Activated CD4-positive, alpha-beta T cell treated with anti-CD3 and anti-CD28 coated beads, Interleukin-2, amount 10 ng/mL, durations not matched to agents 24 days and 14 days (primary cell): Measurements from ENCODE around the gene CNTNAP2. TPM values are rescaled to one million over a fixed set of nuclear protein-coding genes. Genes with fewer than 3 reads are reported as not detected.

Source experiments
- DNase-seq: peaks from one replicate; pipeline ENCODE4 v3.0.0; 2022
- H3K27ac Mint-ChIP-seq: one replicate; pipeline ENCODE4 v1.8.0; 2022; ENCODE audit warnings: mild to moderate bottlenecking, mixed read lengths
- H3K27me3 Mint-ChIP-seq: one replicate; pipeline ENCODE4 v1.8.0; 2022; ENCODE audit warnings: mixed read lengths
- H3K36me3 Mint-ChIP-seq: one replicate; pipeline ENCODE4 v1.8.0; 2022; ENCODE audit warnings: low read depth, mild to moderate bottlenecking, mixed read lengths
- H3K4me1 Mint-ChIP-seq: one replicate; pipeline ENCODE4 v1.8.0; 2021; ENCODE audit warnings: mixed read lengths
- H3K4me3 Mint-ChIP-seq: one replicate; pipeline ENCODE4 v1.8.0; 2022; ENCODE audit warnings: mild to moderate bottlenecking, moderate library complexity, mixed read lengths
- H3K9me3 Mint-ChIP-seq: one replicate; pipeline ENCODE4 v1.8.0; 2021; ENCODE audit warnings: mixed read lengths
- intact Hi-C: fragments of 100-400 bp; cut with micrococcal nuclease; formaldehyde crosslinking; loops from one replicate; pipeline ENCODE4 v1.15.1; 2023
- total RNA-seq: library from RNA; stranded (reverse); gene quantifications from 2 replicates; pipeline ENCODE4 v1.2.3, GENCODE V29; 2022

The CNTNAP2 gene
- total RNA-seq, 1 donor from 2014 or later: not detected

DNA sequence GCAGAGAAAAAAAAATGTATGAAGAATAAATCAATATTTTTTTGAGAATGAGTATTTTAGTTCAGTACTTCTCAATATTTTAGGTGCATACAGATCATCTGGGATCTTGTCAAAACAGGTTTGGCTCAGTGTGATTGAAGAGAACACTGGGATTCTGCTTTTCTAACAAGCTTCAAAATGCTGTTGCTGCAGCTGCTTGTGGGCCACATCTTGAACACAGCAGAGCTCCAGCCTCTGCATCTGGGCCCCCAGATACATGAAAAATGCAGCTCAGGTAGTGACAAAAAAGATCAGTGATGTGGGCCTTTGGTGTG is 1296.9 kb downstream of the CNTNAP2 start:
- no peak overlapping the region for H3K4me3 Mint-ChIP-seq
- no peaks in the 10 kb centered on the region for H3K36me3 Mint-ChIP-seq
- H3K9me3 Mint-ChIP-seq: peaks cover 11% of the 10 kb centered on the region
- H3K27ac Mint-ChIP-seq: no peak overlapping the region
- no peaks in the 10 kb centered on the region for H3K27me3 Mint-ChIP-seq
- intact Hi-C loops: no loop called here
- no peak for DNase-seq
- H3K4me1 Mint-ChIP-seq: no peaks in the 10 kb centered on the region

DNA sequence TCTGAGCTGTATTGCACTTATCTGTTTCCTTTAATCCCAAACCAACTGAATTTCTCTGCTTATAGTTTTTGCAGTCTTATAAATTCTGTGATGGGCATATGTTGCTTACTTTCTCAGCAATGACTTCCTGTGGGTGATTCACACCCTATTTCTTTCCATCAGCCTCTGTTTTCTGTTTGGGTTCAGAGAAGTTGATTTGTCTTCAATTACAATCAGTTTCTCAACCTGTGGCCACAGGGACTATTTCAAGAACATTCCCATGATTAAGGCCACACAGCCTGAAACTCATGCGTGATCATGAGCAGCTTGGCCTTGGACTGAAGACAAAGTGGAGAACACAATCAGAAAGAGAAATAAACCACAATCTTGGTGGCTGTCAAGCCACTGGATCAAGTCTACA is 1299.4 kb downstream of the CNTNAP2 start:
- Mint-ChIP-seq H3K36me3 (no peaks in the 10 kb centered on the region), H3K27ac (no peak overlapping the region), H3K4me3 (no peak overlapping the region), H3K4me1 (no peaks in the 10 kb centered on the region), H3K27me3 (no peaks in the 10 kb centered on the region), H3K9me3 (peaks cover 11% of the 10 kb centered on the region)
- DNase-seq: no peak
- intact Hi-C loops: no loop called here

DNA sequence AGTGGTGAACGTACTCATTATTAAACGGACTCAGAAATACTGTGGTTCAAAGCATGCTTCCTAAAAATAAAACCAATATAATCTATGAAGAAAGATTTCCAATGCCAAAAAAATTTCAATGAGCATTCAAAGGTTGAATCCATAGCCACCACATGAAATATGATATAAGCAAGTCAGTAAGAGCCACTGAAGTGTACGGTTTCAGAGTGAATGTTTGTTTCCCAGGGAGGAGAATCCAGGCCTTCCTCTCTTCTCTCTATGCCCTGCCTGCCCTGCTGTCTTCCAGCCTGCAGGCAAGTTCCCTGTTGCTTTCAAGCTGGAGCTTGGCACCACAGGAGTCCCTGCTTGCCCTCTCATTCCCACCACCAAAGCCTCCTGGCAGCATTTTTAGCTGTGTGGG is 1302.4 kb downstream of the CNTNAP2 start:
- intact Hi-C loops: no loop called here
- DNase-seq: no peak
- Mint-ChIP-seq H3K36me3 (no peaks in the 10 kb centered on the region), H3K27me3 (no peaks in the 10 kb centered on the region), H3K27ac (no peak overlapping the region), H3K9me3 (peaks cover 7% of the 10 kb centered on the region), H3K4me3 (no peak overlapping the region), H3K4me1 (no peaks in the 10 kb centered on the region)

DNA sequence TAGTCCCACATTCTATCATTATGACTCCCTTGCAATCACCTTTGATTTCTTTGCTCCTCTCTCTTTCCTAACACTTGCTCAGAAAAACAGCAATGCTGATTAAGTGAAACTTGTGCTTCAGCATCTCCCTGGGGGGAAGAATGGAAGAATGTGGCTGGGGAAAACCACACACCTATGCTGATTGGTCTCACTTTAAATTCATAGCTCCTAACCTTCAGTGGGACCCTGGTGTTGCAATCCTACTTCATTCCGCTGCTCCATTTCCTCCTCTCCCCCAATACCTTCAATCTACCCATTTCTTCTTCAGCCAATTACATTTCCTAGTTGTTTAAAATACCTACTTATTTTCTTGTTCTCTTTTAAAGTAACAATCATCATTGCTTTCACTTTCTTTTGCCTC is 1307.3 kb downstream of the CNTNAP2 start:
- intact Hi-C loops: no loop called here
- no peaks in the 10 kb centered on the region for H3K27me3 Mint-ChIP-seq
- H3K4me1 Mint-ChIP-seq: no peaks in the 10 kb centered on the region
- H3K36me3 Mint-ChIP-seq: no peaks in the 10 kb centered on the region
- H3K27ac Mint-ChIP-seq: no peak overlapping the region
- peaks cover 4% of the 10 kb centered on the region for H3K9me3 Mint-ChIP-seq
- no peak for DNase-seq
- no peak overlapping the region for H3K4me3 Mint-ChIP-seq

DNA sequence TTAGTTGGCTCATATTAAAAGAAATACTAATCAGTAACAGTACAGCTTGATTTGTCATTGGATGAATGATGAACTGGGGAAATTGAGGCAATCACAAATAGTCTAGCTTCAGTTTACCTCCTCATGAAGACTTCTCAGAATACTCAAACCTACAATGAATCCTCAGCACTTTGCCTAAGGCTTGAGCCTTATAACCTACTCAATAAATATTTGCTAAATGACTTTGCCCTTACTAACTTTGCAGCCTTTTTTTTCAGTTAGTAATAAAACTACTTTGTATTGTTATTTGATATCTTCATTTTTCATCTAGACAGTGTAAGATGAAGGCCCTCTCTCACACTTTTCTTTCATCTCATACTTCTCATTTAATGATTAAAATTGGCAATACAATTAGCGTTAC is 1311.5 kb downstream of the CNTNAP2 start:
- Mint-ChIP-seq H3K27ac (no peak overlapping the region), H3K9me3 (peaks cover 7% of the 10 kb centered on the region), H3K36me3 (no peaks in the 10 kb centered on the region), H3K27me3 (no peaks in the 10 kb centered on the region), H3K4me3 (no peak overlapping the region), H3K4me1 (no peaks in the 10 kb centered on the region)
- intact Hi-C loops: no loop called here
- no peak for DNase-seq

DNA sequence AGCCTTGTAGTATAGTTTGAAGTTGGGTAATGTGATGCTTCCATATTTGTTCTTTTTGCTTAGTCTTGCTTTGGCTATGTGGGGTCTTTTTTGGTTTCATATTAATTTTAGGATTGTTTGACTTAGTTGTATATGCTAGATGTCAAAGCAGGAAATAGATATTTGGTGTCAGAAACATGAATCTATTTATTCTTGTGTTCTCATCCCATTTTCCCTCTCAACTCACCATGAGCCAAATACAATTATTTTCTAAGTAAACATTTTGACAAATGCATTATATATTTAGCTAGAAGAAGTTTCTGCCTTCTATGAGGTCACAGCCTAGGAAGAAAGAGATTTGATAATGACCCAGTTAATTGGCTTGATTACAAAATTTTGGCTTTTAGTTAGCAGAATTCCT is 1313.4 kb downstream of the CNTNAP2 start:
- no peak overlapping the region for H3K27ac Mint-ChIP-seq

DNA sequence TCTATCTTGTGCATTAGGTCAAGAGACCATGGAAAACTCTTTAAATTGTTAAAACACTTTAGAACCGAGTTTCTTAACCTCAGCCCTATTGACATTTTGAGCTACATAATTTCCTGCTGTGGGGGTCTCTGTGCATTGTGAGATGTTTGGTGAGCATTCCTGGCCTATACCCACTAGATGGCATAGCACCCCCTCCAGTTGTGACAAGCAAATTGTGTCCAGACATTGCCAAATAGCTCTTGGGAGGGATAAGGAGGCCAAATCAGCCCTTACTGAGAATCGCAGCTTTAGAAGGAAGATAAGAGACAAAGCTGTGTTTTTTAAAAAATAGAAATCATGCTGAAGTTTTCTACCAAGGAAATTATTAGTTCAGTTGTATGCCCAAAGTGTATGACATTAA is 1315.5 kb downstream of the CNTNAP2 start:
- H3K36me3 Mint-ChIP-seq: no peaks in the 10 kb centered on the region
- H3K9me3 Mint-ChIP-seq: peaks cover 4% of the 10 kb centered on the region
- H3K27me3 Mint-ChIP-seq: no peaks in the 10 kb centered on the region
- H3K4me3 Mint-ChIP-seq: no peak overlapping the region
- intact Hi-C loops: no loop called here
- H3K4me1 Mint-ChIP-seq: no peaks in the 10 kb centered on the region
- H3K27ac Mint-ChIP-seq: no peak overlapping the region
- DNase-seq: no peak

More for the DNA sequence above, 1313.4 kb downstream of the CNTNAP2 start:
- Mint-ChIP-seq H3K4me3 (no peak overlapping the region), H3K9me3 (peaks cover 7% of the 10 kb centered on the region), H3K36me3 (no peaks in the 10 kb centered on the region), H3K27me3 (no peaks in the 10 kb centered on the region), H3K4me1 (no peaks in the 10 kb centered on the region)
- intact Hi-C loops: no loop called here
- no peak for DNase-seq

DNA sequence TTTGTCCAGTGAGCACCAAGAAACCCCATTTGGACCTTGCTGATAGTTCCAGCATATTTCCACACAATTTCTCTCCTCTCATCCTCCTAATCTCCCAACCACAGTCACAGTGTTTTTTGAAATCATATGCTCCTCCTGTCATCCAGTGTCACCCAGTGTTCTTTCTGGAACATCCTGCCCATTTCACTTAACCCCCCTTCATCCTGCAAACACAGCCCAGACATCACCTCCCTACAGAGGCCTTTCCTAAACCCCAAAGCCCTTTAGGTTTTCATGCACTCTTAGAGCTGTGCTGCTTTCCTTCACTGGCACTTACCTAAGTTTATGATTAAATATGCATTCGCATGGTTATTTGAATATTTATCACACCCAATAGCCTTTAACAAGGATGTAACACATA is 1316.0 kb downstream of the CNTNAP2 start:
- no peak for DNase-seq
- Mint-ChIP-seq H3K4me1 (no peaks in the 10 kb centered on the region), H3K27me3 (no peaks in the 10 kb centered on the region), H3K36me3 (no peaks in the 10 kb centered on the region), H3K9me3 (peaks cover 4% of the 10 kb centered on the region), H3K27ac (no peak overlapping the region), H3K4me3 (no peak overlapping the region)
- intact Hi-C loops: no loop called here

DNA sequence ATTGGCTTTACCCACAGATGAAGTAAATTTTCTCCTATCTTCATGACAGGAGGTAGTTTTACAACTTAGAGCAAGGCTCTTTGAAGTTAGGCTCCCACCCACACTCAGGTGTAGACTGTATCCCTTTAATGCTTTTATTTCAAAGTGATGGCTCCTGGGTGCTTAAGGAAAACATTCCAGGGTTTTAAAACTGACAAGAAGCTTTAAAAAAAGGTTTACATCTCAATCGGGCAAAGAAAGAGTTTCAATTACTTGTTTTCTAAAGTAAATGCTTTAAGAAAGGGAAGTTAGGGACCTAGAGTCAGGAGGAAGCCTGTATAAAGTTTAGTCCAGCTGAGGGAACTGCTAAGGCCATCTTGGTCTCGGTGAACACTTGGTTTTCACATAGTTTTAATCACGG is 1320.1 kb downstream of the CNTNAP2 start:
- intact Hi-C loops: no loop called here
- no peak for DNase-seq
- Mint-ChIP-seq H3K4me3 (no peak overlapping the region), H3K9me3 (no peaks in the 10 kb centered on the region), H3K4me1 (no peaks in the 10 kb centered on the region), H3K27ac (no peak overlapping the region), H3K36me3 (no peaks in the 10 kb centered on the region), H3K27me3 (no peaks in the 10 kb centered on the region)

DNA sequence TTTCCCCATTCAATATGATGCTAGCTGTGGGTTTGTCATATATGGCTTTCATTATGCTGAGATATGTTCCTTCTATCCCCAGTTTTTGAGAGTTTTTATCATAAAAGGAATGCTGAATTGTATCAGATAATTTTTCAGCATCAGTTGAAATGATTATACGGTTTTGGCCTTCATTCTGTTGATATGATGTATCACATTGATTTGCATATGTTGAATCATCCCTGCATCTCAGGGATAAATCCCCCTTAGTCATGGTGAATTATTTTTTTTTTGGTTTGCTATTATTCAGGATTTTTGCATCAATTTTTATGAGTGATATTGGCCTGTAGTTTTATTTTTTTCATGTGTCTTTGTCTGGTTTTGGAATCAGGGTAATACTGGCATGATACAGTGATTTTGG is 1321.6 kb downstream of the CNTNAP2 start:
- H3K4me3 Mint-ChIP-seq: no peak overlapping the region
- H3K9me3 Mint-ChIP-seq: peaks cover 2% of the 10 kb centered on the region
- no peaks in the 10 kb centered on the region for H3K4me1 Mint-ChIP-seq
- no peak overlapping the region for H3K27ac Mint-ChIP-seq
- DNase-seq: no peak
- H3K36me3 Mint-ChIP-seq: no peaks in the 10 kb centered on the region
- H3K27me3 Mint-ChIP-seq: no peaks in the 10 kb centered on the region
- intact Hi-C loops: no loop called here

DNA sequence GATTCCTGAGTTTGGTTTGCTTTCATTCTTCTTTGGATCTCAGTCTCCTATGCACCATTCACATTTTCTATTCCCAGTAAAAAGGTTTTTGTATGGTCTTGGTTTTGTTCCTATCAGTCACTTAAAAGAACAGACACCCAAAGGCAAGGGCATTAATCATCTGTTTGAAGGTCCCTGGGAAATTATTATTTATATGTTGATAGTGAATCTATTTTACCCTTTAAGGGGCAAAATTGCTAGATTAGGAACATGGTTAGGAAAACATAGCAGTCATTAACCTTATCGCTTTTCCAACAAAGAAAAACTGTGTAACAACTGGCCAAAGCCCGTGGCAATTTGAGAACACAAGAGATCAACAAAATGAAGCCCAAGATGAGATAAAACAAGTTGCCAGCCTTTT is 1327.3 kb downstream of the CNTNAP2 start:
- Mint-ChIP-seq H3K27me3 (no peaks in the 10 kb centered on the region), H3K36me3 (no peaks in the 10 kb centered on the region), H3K4me3 (no peak overlapping the region), H3K9me3 (peaks cover 6% of the 10 kb centered on the region), H3K27ac (no peak overlapping the region), H3K4me1 (no peaks in the 10 kb centered on the region)
- intact Hi-C loops: no loop called here
- no peak for DNase-seq

DNA sequence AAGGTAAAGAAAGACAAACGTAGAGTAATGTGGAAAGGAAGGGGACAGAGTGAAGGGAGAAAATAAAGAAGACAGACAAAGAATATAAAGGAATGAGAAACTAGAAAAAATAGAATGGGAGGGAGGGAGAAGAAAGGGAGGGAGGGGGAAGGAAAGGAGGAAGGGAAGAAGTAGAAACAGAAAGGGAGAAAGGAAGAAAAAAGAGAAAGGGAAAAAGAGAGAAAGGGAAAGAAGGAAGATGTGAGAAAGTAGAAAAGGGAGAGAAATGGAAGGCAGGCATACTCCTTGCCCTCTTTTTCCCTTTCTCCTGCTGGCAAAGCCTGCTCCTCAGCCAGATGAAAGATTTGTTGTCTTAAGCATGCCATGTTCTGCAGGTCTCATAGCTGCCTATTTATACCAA is 1336.2 kb downstream of the CNTNAP2 start:
- intact Hi-C loops: no loop called here
- Mint-ChIP-seq H3K27me3 (no peaks in the 10 kb centered on the region), H3K36me3 (no peaks in the 10 kb centered on the region), H3K9me3 (no peaks in the 10 kb centered on the region), H3K4me1 (no peaks in the 10 kb centered on the region), H3K27ac (no peak overlapping the region), H3K4me3 (no peak overlapping the region)
- DNase-seq: no peak

DNA sequence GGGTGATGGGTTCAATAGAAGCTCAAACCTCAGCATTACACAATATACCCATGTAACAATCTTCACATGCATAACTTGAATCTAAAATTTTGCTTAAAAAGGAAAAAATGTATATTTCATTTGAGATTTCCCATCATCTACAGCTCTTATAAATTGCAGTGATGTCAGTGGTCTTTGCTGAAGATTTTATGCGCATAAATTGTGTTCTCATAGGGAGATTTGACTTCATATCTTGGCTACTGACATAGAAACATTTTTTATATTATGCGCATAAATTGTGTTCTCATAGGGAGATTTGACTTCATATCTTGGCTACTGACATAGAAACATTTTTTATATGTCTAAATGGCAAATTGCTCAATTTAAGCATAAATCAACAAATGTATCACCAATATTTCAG is 1348.6 kb downstream of the CNTNAP2 start:
- no peaks in the 10 kb centered on the region for H3K36me3 Mint-ChIP-seq

DNA sequence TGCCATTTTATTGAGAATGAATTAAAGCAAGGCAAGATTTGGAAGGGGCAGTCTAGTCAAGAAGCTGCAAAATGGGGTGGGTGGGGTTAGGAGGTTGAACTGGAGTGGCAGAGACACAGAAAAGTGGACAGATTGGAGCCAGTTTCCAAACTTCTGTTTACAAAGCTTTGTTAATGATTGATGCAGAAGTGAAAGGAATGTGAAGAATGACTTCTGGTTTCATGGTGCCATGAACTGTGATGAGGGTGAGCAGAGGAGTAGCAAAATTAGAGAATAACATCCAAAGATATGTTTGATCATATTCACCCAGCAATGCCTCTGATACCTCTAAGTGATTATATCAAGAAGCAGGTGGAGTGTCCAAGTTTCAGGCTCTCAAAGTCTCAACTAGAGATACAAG is 1356.0 kb downstream of the CNTNAP2 start:
- H3K27me3 Mint-ChIP-seq: no peaks in the 10 kb centered on the region
- no peaks in the 10 kb centered on the region for H3K4me1 Mint-ChIP-seq
- peaks cover 4% of the 10 kb centered on the region for H3K9me3 Mint-ChIP-seq
- intact Hi-C loops: no loop called here
- no peaks in the 10 kb centered on the region for H3K36me3 Mint-ChIP-seq
- DNase-seq: no peak
- no peak overlapping the region for H3K4me3 Mint-ChIP-seq
- H3K27ac Mint-ChIP-seq: no peak overlapping the region

More for the DNA sequence above, 1348.6 kb downstream of the CNTNAP2 start:
- no peak overlapping the region for H3K4me3 Mint-ChIP-seq
- intact Hi-C loops: no loop called here
- H3K27ac Mint-ChIP-seq: no peak overlapping the region
- H3K4me1 Mint-ChIP-seq: no peaks in the 10 kb centered on the region
- no peak for DNase-seq
- H3K9me3 Mint-ChIP-seq: peaks cover 5% of the 10 kb centered on the region
- H3K27me3 Mint-ChIP-seq: no peaks in the 10 kb centered on the region

DNA sequence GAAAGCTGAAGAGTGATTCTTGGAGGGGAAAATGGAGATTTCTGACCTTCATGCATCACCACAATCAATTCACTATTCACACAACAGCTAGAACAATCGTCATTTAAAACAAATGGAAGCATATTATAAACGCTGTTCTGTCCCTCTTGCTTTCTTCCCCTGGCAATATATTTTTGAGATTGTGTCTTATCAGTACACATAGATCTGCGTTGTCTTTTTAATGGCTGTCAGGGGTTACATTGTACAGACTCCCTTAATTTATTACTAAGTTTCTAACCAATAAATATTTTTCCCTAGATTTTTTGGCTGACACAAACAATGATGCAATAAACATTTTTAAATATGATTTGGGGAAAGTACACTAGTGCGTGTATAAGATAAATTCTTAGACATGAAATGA is 1358.3 kb downstream of the CNTNAP2 start:
- no peak for DNase-seq
- Mint-ChIP-seq H3K4me3 (no peak overlapping the region), H3K4me1 (no peaks in the 10 kb centered on the region), H3K36me3 (no peaks in the 10 kb centered on the region), H3K27me3 (no peaks in the 10 kb centered on the region), H3K27ac (no peak overlapping the region), H3K9me3 (peaks cover 4% of the 10 kb centered on the region)
- intact Hi-C loops: no loop called here

DNA sequence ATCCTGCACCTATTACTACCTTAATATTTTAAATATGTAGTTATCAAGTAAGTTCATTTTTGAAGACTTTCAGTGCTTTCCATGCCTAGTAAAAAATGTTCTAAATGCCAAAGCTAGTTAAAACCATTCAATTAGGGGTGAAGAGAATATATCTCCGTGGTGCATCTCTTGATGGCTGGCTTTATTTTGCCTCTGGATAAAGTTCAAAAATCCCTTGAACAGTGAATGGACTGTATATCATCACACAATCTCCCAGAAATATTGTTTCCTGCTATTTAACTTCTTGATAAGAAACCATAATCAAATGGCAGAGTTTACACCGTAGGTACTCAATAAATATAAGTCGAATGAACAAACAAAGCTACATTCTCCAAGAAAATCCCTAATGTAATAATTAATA is 1360.9 kb downstream of the CNTNAP2 start:
- no peaks in the 10 kb centered on the region for H3K9me3 Mint-ChIP-seq
- intact Hi-C loops: no loop called here
- H3K36me3 Mint-ChIP-seq: no peaks in the 10 kb centered on the region
- H3K4me3 Mint-ChIP-seq: no peak overlapping the region
- no peaks in the 10 kb centered on the region for H3K27me3 Mint-ChIP-seq
- no peak for DNase-seq
- no peaks in the 10 kb centered on the region for H3K4me1 Mint-ChIP-seq
- no peak overlapping the region for H3K27ac Mint-ChIP-seq
